ENCODE results near the gene LHX4.

LHX4 gene

DNA sequence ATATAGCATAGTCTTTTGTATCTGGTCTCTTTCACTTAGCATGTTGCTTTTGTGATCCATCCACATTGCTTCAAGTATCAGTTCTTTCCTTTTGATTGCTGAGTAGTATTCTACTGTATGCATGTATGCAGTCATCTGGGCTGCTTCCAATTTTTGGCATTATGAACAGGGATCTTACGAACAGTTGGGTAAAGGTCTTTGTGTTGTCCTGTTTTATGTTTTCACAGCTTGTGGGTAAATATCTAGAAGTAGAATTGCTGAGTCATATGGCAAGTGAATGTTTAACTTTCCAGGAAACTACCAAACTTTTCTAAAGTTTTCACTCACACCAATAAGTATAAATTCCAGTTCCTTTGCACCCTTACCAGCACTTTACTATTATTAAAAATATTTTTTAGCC, 60.9 kb downstream of the LHX4 start:
- peaks cover 0 to 12% (median 11%) of the 10 kb centered on the region in 3 donors for H3K36me3 ChIP-seq
- TF ChIP-seq, protein P1, sequence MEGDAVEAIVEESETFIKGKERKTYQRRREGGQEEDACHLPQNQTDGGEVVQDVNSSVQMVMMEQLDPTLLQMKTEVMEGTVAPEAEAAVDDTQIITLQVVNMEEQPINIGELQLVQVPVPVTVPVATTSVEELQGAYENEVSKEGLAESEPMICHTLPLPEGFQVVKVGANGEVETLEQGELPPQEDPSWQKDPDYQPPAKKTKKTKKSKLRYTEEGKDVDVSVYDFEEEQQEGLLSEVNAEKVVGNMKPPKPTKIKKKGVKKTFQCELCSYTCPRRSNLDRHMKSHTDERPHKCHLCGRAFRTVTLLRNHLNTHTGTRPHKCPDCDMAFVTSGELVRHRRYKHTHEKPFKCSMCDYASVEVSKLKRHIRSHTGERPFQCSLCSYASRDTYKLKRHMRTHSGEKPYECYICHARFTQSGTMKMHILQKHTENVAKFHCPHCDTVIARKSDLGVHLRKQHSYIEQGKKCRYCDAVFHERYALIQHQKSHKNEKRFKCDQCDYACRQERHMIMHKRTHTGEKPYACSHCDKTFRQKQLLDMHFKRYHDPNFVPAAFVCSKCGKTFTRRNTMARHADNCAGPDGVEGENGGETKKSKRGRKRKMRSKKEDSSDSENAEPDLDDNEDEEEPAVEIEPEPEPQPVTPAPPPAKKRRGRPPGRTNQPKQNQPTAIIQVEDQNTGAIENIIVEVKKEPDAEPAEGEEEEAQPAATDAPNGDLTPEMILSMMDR (IDR thresholded peaks at IDR 0.05): no peak
- no peak for DNase-seq
- intact Hi-C loops (cut with DNase I; ENCODE audit: low total_unique reads): no loop called here
- no peaks in the 10 kb centered on the region for H3K9me3 ChIP-seq
- H3K4me3 ChIP-seq: no peak overlapping the region
- no peaks in the 10 kb centered on the region for H3K4me1 ChIP-seq
- H3K27me3 ChIP-seq: no peaks in the 10 kb centered on the region
- H3K27ac ChIP-seq: no peak overlapping the region

DNA sequence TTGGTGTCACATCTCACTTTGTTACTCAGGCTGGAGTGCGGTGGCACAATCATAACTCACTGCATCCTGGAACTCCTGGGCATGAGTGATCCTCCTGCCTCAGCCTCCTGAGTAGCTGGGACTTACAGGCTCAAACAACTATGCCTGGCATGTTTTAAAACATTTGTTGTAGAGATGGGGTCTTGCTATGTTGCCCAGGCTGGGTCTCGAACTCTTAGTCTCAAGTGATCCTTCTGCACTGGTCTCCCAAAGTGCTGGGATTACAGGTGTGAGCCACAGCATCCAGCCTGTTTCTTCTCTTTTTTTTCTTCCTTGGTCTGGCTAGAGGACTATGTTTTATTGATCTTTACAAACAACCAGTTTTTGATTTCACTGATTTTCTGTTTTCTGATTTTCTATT, 64.6 kb downstream of the LHX4 start:
- no peaks in the 10 kb centered on the region for H3K9me3 ChIP-seq
- no peaks in the 10 kb centered on the region for H3K27me3 ChIP-seq
- no peak for DNase-seq
- H3K4me1 ChIP-seq: no peaks in the 10 kb centered on the region
- H3K4me3 ChIP-seq: no peak overlapping the region
- H3K27ac ChIP-seq: no peak overlapping the region
- no peaks in the 10 kb centered on the region for H3K36me3 ChIP-seq
- intact Hi-C loops (cut with DNase I; ENCODE audit: low total_unique reads): no loop called here
- TF ChIP-seq, protein P1 (IDR thresholded peaks at IDR 0.05): no peak

DNA sequence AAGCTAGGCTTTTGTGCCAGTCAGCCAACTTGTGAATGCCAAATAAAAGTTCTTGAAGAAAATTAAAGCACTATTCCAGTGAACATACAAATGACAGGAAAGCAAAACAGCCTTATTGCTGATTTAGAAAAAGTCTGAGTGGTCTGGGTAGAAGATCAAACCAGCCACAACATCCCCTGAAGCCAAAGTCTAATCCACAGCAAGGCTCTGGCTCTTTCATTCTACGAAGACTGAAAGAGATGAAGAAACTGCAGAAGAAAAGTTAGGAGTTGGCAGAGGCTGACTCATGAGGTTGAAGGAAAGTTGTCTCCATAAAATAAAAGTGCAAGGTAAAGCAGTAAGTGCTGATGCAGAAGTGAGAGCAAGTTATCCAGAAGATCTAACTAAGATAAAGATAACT, 65.9 kb downstream of the LHX4 start:
- no peaks in the 10 kb centered on the region for H3K9me3 ChIP-seq
- TF ChIP-seq, protein P1 (IDR thresholded peaks at IDR 0.05): no peak
- no peaks in the 10 kb centered on the region for H3K36me3 ChIP-seq
- H3K27ac ChIP-seq: no peak overlapping the region
- intact Hi-C loops (cut with DNase I; ENCODE audit: low total_unique reads): no loop called here
- H3K27me3 ChIP-seq: no peaks in the 10 kb centered on the region
- no peak for DNase-seq
- H3K4me3 ChIP-seq: no peak overlapping the region
- H3K4me1 ChIP-seq: no peaks in the 10 kb centered on the region

DNA sequence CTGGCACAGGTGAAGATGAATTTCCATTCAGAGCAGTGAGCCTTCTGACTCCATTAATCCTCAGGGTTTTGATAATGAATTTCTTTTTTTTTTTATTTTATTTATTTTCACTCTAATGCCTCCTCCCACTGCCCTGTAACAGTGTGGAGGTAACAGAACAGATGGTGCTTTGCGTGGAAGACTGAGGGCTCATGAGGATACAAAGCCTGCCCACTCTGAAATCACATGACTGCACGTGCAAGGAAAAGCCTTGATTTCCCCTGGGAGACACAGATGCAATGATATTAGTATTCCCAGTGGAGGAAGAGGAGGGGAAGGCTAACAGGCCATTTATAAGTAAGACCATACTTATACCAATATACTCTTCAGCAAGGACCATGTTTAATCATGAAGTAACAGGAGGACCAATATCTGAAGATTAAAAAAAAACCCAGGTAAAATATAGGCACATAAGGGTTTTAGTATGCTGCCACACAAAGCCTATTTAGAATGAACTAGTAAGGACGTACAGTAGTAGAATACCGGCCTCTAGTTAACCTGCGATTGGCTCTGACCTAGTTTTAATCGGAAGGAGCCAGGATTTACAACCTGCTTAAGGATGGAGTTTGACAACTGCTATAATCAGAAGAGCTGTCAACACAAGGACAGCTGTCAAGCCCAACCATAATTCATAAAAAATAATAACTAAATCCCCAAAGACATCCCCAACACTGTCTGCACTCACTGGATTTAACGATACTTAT, 69.6 kb downstream of the LHX4 start:
- Histone ChIP-seq H3K27ac (no peak overlapping the region), H3K36me3 (no peaks in the 10 kb centered on the region), H3K4me1 (no peaks in the 10 kb centered on the region), H3K9me3 (no peaks in the 10 kb centered on the region), H3K27me3 (no peaks in the 10 kb centered on the region), H3K4me3 (no peak overlapping the region)
- no peak for DNase-seq
- intact Hi-C loops (cut with DNase I; ENCODE audit: low total_unique reads): no loop called here
- TF ChIP-seq, protein P1 (IDR thresholded peaks at IDR 0.05): no peak

DNA sequence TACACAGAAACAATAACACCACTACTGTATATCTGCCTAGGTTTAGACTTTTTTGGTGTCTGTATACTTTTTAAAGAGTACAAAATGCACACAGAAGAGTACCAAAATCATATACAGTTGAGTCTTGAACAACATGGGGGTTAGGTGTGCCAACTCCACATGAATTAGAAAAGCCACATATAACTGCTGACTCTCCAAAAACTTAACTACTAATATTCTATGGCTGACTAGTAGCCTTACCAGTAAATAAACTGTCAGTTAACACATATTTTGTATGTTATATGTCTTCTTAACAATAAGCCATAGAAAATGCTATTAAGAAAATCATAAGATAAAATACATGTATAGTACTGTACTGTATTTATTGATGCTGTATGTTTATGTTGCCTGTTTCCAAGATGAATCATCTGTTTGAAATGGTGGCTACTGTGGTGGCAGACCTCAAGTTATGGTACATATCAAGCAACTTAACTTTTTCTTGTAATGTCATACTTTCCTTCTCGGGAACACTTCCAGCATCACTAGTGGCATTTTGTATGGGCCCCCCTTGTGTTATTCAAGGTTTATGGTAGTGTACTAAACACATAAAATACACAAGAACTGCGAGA, 71.2 kb downstream of the LHX4 start:
- H3K4me1 ChIP-seq: no peaks in the 10 kb centered on the region

More for the DNA sequence above, 71.2 kb downstream of the LHX4 start:
- TF ChIP-seq, protein P1 (IDR thresholded peaks at IDR 0.05): no peak
- no peak for DNase-seq
- no peaks in the 10 kb centered on the region for H3K27me3 ChIP-seq
- intact Hi-C loops (cut with DNase I; ENCODE audit: low total_unique reads): no loop called here
- peaks cover 0 to 4% (median 0%) of the 10 kb centered on the region in 3 donors for H3K9me3 ChIP-seq
- H3K36me3 ChIP-seq: no peaks in the 10 kb centered on the region
- no peak overlapping the region for H3K4me3 ChIP-seq
- no peak overlapping the region for H3K27ac ChIP-seq

All from tibial artery (tissue), 4 donors.